HepG2 (cell line): ENCODE measurements around the gene KIF3C. TPM values are rescaled to one million over a fixed set of nuclear protein-coding genes. Genes with fewer than 3 reads are reported as not detected.
A peak's percentile ranks its signal among the peaks of the same experiment; 100 is the strongest.

Experiments used
- ATAC-seq: fragments of 200-7000 bp; cut with Tn5 transposase; 3 replicates; pipeline ENCODE4 v1.9.1; 2020; ENCODE audit warnings: mild to moderate bottlenecking, moderate library complexity
- BruUV-seq: library from RNA; stranded (reverse); fragments of 400-500 nt; replicated peaks from 2 replicates; lab custom pipeline; 2021; lab: Mats Ljungman, UMichigan
- CTCF ChIA-PET: fragments of 300-600 bp; formaldehyde crosslinking; extraction: SDS; loops from one replicate; lab custom pipeline; 2021; ENCODE audit warnings: low total read pairs, inconsistent platforms, low intra/inter-chr PET ratio; lab: Yijun Ruan, JAX
- POLR2A ChIA-PET: fragments of 350-600 bp; sonication (Branson Sonifier 250); formaldehyde crosslinking; loops from one replicate; lab custom pipeline; 2020; ENCODE audit warnings: antibody characterized with exemption, inconsistent platforms; lab: Yijun Ruan, JAX
- DNase-seq: peaks from one replicate; pipeline ENCODE4 v3.0.0-alpha.2; 2015; ENCODE audit warnings: low spot score
- FAIRE-seq: peaks from 3 replicates; lab custom pipeline; 2011; peaks lifted over from hg19 to GRCh38; lab: Jason Lieb, UNC
- H2AFZ ChIP-seq: one replicate; pipeline ENCODE4 v1.6.1; 2011; ENCODE audit warnings: low read length, inconsistent platforms
- H3K27ac ChIP-seq: fragments of 300-600 bp; 3 replicates; pipeline ENCODE4 v1.8.0; 2011; ENCODE audit warnings: mixed run types, mild to moderate bottlenecking, mixed read lengths, low read length, inconsistent platforms; ENCODE audit not compliant: insufficient read depth; ENCODE audit errors: extremely low read length
- H3K27me3 ChIP-seq, 2 experiments: fragments of 200-600 bp in 1 of 2; 2 replicates in 1 of 2; 3 replicates in 1 of 2; pipeline versions ENCODE4 v1.6.0 to v1.8.0; 2011; ENCODE audit warnings: low read length in 2 of 2, mild to moderate bottlenecking in 2 of 2, moderate library complexity in 2 of 2, inconsistent platforms in 1 of 2; ENCODE audit not compliant: insufficient read depth in 2 of 2, control insufficient read depth in 1 of 2
- H3K36me3 ChIP-seq, 2 experiments: fragments of 200-600 bp in 1 of 2; replicated peaks in 1 of 2; 2 replicates in 1 of 2; 3 replicates in 1 of 2; pipeline versions ENCODE4 v1.5.1 to v1.8.0; 2011; ENCODE audit warnings: low read length in 2 of 2, inconsistent platforms in 1 of 2; ENCODE audit not compliant: insufficient read depth in 2 of 2, control insufficient read depth in 1 of 2
- H3K4me1 ChIP-seq: 2 replicates; pipeline ENCODE4 v1.5.1; 2012; ENCODE audit warnings: low read length, inconsistent platforms; ENCODE audit not compliant: insufficient read depth
- H3K4me2 ChIP-seq: 2 replicates; pipeline ENCODE4 v1.6.0; 2011; ENCODE audit warnings: low read depth, low read length, inconsistent platforms
- H3K4me3 ChIP-seq, 3 experiments: fragments of 200-600 bp in 1 of 3; sonication (generic), shearing (Covaris generic) in 1 of 3; replicated peaks in 1 of 3; 2 replicates each; pipeline ENCODE4 v1.5.1; 2011 to 2016; ENCODE audit warnings: low read length in 3 of 3, inconsistent platforms in 2 of 3, low read depth in 2 of 3, mild to moderate bottlenecking in 2 of 3, control low read depth in 1 of 3, mixed read lengths in 1 of 3; ENCODE audit not compliant: insufficient read depth in 1 of 3
- H3K79me2 ChIP-seq: one replicate; pipeline ENCODE4 v1.6.1; 2011; ENCODE audit warnings: low read length, inconsistent platforms; ENCODE audit not compliant: insufficient read depth
- H3K9ac ChIP-seq: 2 replicates; pipeline ENCODE4 v1.6.0; 2011; ENCODE audit warnings: mild to moderate bottlenecking, low read depth, low read length, inconsistent platforms; ENCODE audit not compliant: insufficient read depth
- H3K9me3 ChIP-seq: 2 replicates; pipeline ENCODE4 v1.5.1; 2012; ENCODE audit warnings: mild to moderate bottlenecking, low read length
- H4K20me1 ChIP-seq: 2 replicates; pipeline ENCODE4 v1.6.0; 2011; ENCODE audit warnings: inconsistent platforms, mild to moderate bottlenecking, low read length, moderate library complexity; ENCODE audit not compliant: insufficient read depth
- FOXA1 ChIP-seq, 2 experiments: fragments of 450-650 bp in 1 of 2; sonication (generic) in 1 of 2; formaldehyde crosslinking in 1 of 2; IDR thresholded peaks; 2 replicates each; pipeline versions ENCODE4 v1.4.0 to v1.6.1; 2016 to 2020; ENCODE audit warnings: missing genetic modification reagents in 1 of 2
- IKZF1 ChIP-seq: fragments of 450-650 bp; IDR thresholded peaks from 2 replicates; pipeline ENCODE4 v1.7.1; 2016
- JUNB ChIP-seq: sonication (generic); formaldehyde crosslinking; IDR thresholded peaks from 2 replicates; pipeline ENCODE4 v1.8.0; 2022; ENCODE audit warnings: missing genetic modification reagents, mild to moderate bottlenecking, borderline replicate concordance
- PITX1 ChIP-seq: sonication (generic); formaldehyde crosslinking; IDR thresholded peaks from 2 replicates; pipeline ENCODE4 v1.5.1; 2020; ENCODE audit warnings: mild to moderate bottlenecking, missing genetic modification reagents
- RFX3 ChIP-seq: IDR thresholded peaks from 2 replicates; pipeline ENCODE4 v1.6.1; 2016; ENCODE audit warnings: missing biosample characterization, missing genetic modification reagents
- SAP130 ChIP-seq: IDR thresholded peaks from 2 replicates; pipeline ENCODE4 v1.6.1; 2016; ENCODE audit warnings: low read depth
- SMYD3 ChIP-seq: sonication (generic); formaldehyde crosslinking; IDR thresholded peaks from 2 replicates; pipeline ENCODE4 v1.8.1; 2023; ENCODE audit warnings: mild to moderate bottlenecking, missing genetic modification reagents
- ZBTB38 ChIP-seq: sonication (generic); formaldehyde crosslinking; IDR thresholded peaks from 2 replicates; pipeline ENCODE4 v1.5.1; 2020; ENCODE audit warnings: mild to moderate bottlenecking, missing genetic modification reagents
- ZC3H13 ChIP-seq: sonication (generic); formaldehyde crosslinking; IDR thresholded peaks from 2 replicates; pipeline ENCODE4 v1.8.1; 2023; ENCODE audit warnings: mild to moderate bottlenecking, missing genetic modification reagents, moderate library complexity
- ZMYM2 ChIP-seq: sonication (generic); formaldehyde crosslinking; IDR thresholded peaks from 2 replicates; pipeline ENCODE4 v1.8.0; 2022; ENCODE audit warnings: mild to moderate bottlenecking, missing genetic modification reagents
- ZNF775 ChIP-seq: sonication (generic); formaldehyde crosslinking; IDR thresholded peaks from 2 replicates; pipeline ENCODE4 v1.4.0; 2020; ENCODE audit warnings: missing genetic modification reagents, mild to moderate bottlenecking, moderate library complexity, borderline replicate concordance
- ZNF879 ChIP-seq: sonication (generic); formaldehyde crosslinking; IDR thresholded peaks from 2 replicates; pipeline ENCODE4 v1.8.1; 2023; ENCODE audit warnings: missing genetic modification reagents
- WGBS: methylation state at CpG from one replicate; pipeline ENCODE4 v1.1.6; 2017; ENCODE audit warnings: low lambda C conversion rate; 5-methylcytosine and 5-hydroxymethylcytosine counted together
- in situ Hi-C: cut with HindIII; loops from 2 replicates; pipeline ENCODE4 v1.10.0; 2017; ENCODE audit warnings: low pct_unique_long_range_greater_than_20kb; ENCODE audit not compliant: extremely low pct_ligation_motif_present
- intact Hi-C: fragments of 100-400 bp; cut with micrococcal nuclease; formaldehyde crosslinking; loops from one replicate; pipeline ENCODE4 v1.10.0; 2022; ENCODE audit not compliant: unreplicated experiment
- polyA plus RNA-seq, 8 experiments: library from polyadenylated mRNA; depleted of rRNA in 3 of 8; stranded (reverse) in 7 of 8; unstranded in 1 of 8; fragments of >200 nt; fragmentation: Illumina TruSeq in 4 of 8; extraction: Trizol in 4 of 8; gene quantifications; 2 replicates each; pipeline versions ENCODE4 v1.2.1 to v1.2.3, GENCODE V29; 2011 to 2016; ENCODE audit warnings: low read depth in 4 of 8, missing spikeins in 1 of 8, mixed read lengths in 1 of 8; ENCODE audit not compliant: insufficient read depth in 1 of 8
- total RNA-seq, 5 experiments: library from RNA; depleted of rRNA; stranded (reverse); fragments of >200 nt; fragmentation: Illumina TruSeq; extraction: Trizol; gene quantifications; 2 replicates each; pipeline ENCODE4 v1.2.3, GENCODE V29; 2016; ENCODE audit warnings: low read depth in 1 of 5

KIF3C gene
- total and polyA plus RNA-seq, 2 of the 13 experiments (the other 11 are each of a cell fraction or from before 2014, with no cell fraction given): 3.6 to 4.9 TPM

DNA sequence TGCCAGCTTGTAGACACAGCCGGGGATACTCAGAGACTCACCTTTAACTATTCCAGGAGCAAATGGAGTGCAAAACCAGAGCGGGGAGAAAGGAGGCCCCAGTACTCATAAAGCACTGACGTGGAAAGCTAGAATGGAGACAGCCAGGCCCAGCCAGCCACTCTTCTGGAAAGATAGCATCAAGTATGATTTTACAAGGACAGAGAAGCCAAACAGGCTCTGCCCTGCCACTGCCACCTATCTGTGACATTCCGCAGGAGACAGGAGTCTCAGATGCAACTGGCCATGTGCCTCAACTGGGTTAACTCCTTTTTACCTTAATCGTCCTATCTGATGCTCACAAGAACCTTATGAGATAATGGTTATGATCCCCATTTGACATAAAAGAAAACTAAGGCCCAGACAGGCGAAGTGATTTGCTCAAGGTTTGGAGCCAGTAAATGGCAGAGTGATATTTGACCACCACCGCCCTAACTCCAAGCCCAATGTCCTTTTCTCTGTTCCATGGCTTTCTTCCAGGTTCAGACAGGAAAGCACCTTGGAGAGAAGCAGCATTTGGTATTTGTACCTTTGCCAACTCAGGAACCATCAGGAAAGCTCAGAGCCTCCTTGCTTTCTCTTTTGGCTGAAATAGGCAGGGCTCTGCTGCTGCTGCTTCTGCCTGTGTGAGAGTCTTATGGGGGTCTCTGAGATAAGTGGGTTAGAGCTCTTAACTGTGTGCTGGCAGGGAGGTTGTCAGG is 15.6 kb downstream of the KIF3C start:
- ChIA-PET CTCF (no interaction called here), POLR2A (no interaction called here)
- no peaks in the 10 kb centered on the region for H3K79me2 ChIP-seq
- no peak overlapping the region for H3K4me3 ChIP-seq
- DNase-seq (no peak), FAIRE-seq (no peak), ATAC-seq (peak; percentile 51)
- H3K9ac ChIP-seq: no peak overlapping the region
- no peaks in the 10 kb centered on the region for H3K9me3 ChIP-seq
- no peaks in the 10 kb centered on the region; a peak in 1 of 5 replicates for H3K36me3 ChIP-seq
- no peak overlapping the region for H2AFZ ChIP-seq
- WGBS: 89% methylated on average over 7 of the region's 7 CpGs
- H3K4me1 ChIP-seq: no peaks in the 10 kb centered on the region
- no peak overlapping the region for H3K4me2 ChIP-seq
- H3K27me3 ChIP-seq: no peaks in the 10 kb centered on the region
- in situ Hi-C loops (no loop called here), intact Hi-C loops (no loop called here)
- no peak overlapping the region for H3K27ac ChIP-seq
- no peak for TF ChIP-seq ZC3H13
- no peak for TF ChIP-seq ZBTB38 (CRISPR knock-in tag)
- no peak for TF ChIP-seq ZNF879 (CRISPR knock-in tag)
- no peak for TF ChIP-seq IKZF1
- no peak for TF ChIP-seq PITX1 (CRISPR knock-in tag)
- no peak for TF ChIP-seq SMYD3 (CRISPR knock-in tag)
- no peak for TF ChIP-seq SAP130 (CRISPR knock-in tag)
- no peak for TF ChIP-seq ZMYM2 (CRISPR knock-in tag)
- TF ChIP-seq ZNF775 (CRISPR knock-in tag): no peak
- no peak for TF ChIP-seq FOXA1 (IDR thresholded peaks at IDR 0.05)
- TF ChIP-seq FOXA1 (CRISPR knock-in tag; IDR thresholded peaks at IDR 0.05): no peak
- TF ChIP-seq RFX3 (CRISPR knock-in tag): no peak
- no peak for TF ChIP-seq JUNB (CRISPR knock-in tag)
- H4K20me1 ChIP-seq: no peaks in the 10 kb centered on the region
- no TSS peak for BruUV-seq
